ENCODE measurements around the gene HAUS7. TPM values are rescaled to one million over a fixed set of nuclear protein-coding genes. Genes with fewer than 3 reads are reported as not detected.

HAUS7 gene
- total RNA-seq, result 22.7 and 52.9 TPM in 2 replicates

GRCh38 chrX:153470411-153471363 is at the start of gene HAUS7:
HAUS7 (minus strand) TSS chrX:153470576; CDS start chrX:153470557, 19 bp downstream.

GRCh38 chrX:153517423-153517822 is 47.0 kb upstream of the HAUS7 start, which contains the start of gene ATP2B3:
ATP2B3 (plus strand) TSS chrX:153517642; CDS start chrX:153536248, 18,606 bp downstream.

GRCh38 chrX:153494541-153495361 is 24.4 kb upstream of the HAUS7 start, which contains the start of gene BGN:
BGN (plus strand) TSS chrX:153494980; CDS start chrX:153504632, 9,652 bp downstream.

GRCh38 chrX:153445856-153446635 is 24.3 kb downstream of the HAUS7 start, which contains the start of gene TREX2:
TREX2 (minus strand) TSS chrX:153446056; CDS start chrX:153445430, 626 bp downstream.

GRCh38 chrX:153411255-153411987 is 59.0 kb downstream of the HAUS7 start, which contains the start of gene ZFP92:
ZFP92 (plus strand) TSS chrX:153411472; CDS start chrX:153418323, 6,851 bp downstream.

GRCh38 chrX:153401133-153401764 is 69.1 kb downstream of the HAUS7 start, which contains the start of gene PNMA6E:
PNMA6E (minus strand) TSS chrX:153401350; CDS start chrX:153398849, 2,501 bp downstream.

Other genes starting within 250 kb of the HAUS7 start
- gene PNMA6F, start 148.8 kb downstream of the HAUS7 start, total RNA-seq, result not detected in 2 replicates
- 4.5 and 5.2 TPM in 2 replicates for gene ZNF275, start 136.4 kb downstream of the HAUS7 start, total RNA-seq
- not detected in 2 replicates for gene PNMA6E, start 69.2 kb downstream of the HAUS7 start, total RNA-seq
- 1.0 and 1.1 TPM in 2 replicates for gene ZFP92, start 59.1 kb downstream of the HAUS7 start, total RNA-seq
- gene TREX2, start 24.5 kb downstream of the HAUS7 start, total RNA-seq, result 2.0 and 4.1 TPM in 2 replicates
- gene BGN, start 24.4 kb upstream of the HAUS7 start, total RNA-seq, result 0.30 and 1.0 TPM in 2 replicates
- not detected in 2 replicates for gene ATP2B3, start 47.1 kb upstream of the HAUS7 start, total RNA-seq
- 46.9 and 64.9 TPM in 2 replicates for gene CCNQ, start 128.6 kb upstream of the HAUS7 start, total RNA-seq
- gene DUSP9, start 176.6 kb upstream of the HAUS7 start, total RNA-seq, result 2.5 and 2.9 TPM in 2 replicates
- gene PNCK, start 203.2 kb upstream of the HAUS7 start, total RNA-seq, result not detected in 2 replicates
- 20.2 and 20.9 TPM in 2 replicates for gene SLC6A8, start 217.3 kb upstream of the HAUS7 start, total RNA-seq

All from hair follicular keratinocyte (primary cell).